ENCODE data around the gene USP48. TPM values are rescaled to one million over a fixed set of nuclear protein-coding genes. Genes with fewer than 3 reads are reported as not detected.
"Not testable (repeated sequence)": the region's sequence is repeated elsewhere in the genome, so short reads cannot be mapped to it uniquely, and the experiment has no call there.

The USP48 gene
- total RNA-seq, 1 donor from 2014 or later = 78.7 TPM

GRCh38 chr1:21775550-21775914, 7.4 kb downstream of the USP48 start:
- H3K9me3 Mint-ChIP-seq (ENCODE audit: unreplicated experiment) = no peaks in the 10 kb centered on the region
- TF ChIP-seq, protein P1, sequence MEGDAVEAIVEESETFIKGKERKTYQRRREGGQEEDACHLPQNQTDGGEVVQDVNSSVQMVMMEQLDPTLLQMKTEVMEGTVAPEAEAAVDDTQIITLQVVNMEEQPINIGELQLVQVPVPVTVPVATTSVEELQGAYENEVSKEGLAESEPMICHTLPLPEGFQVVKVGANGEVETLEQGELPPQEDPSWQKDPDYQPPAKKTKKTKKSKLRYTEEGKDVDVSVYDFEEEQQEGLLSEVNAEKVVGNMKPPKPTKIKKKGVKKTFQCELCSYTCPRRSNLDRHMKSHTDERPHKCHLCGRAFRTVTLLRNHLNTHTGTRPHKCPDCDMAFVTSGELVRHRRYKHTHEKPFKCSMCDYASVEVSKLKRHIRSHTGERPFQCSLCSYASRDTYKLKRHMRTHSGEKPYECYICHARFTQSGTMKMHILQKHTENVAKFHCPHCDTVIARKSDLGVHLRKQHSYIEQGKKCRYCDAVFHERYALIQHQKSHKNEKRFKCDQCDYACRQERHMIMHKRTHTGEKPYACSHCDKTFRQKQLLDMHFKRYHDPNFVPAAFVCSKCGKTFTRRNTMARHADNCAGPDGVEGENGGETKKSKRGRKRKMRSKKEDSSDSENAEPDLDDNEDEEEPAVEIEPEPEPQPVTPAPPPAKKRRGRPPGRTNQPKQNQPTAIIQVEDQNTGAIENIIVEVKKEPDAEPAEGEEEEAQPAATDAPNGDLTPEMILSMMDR (IDR thresholded peaks at IDR 0.05; ENCODE audit: partially characterized antibody, unreplicated experiment) = no peak
- peaks cover 2% of the 10 kb centered on the region for H3K27me3 Mint-ChIP-seq (ENCODE audit: unreplicated experiment)
- H3K4me3 Mint-ChIP-seq (ENCODE audit: unreplicated experiment) = no peak overlapping the region
- H3K4me1 Mint-ChIP-seq (ENCODE audit: low read depth, unreplicated experiment) = no peaks in the 10 kb centered on the region
- no peak overlapping the region for H3K27ac Mint-ChIP-seq (ENCODE audit: unreplicated experiment)
- no peak for DNase-seq
- no peaks in the 10 kb centered on the region for H3K36me3 Mint-ChIP-seq (ENCODE audit: unreplicated experiment)

DNA sequence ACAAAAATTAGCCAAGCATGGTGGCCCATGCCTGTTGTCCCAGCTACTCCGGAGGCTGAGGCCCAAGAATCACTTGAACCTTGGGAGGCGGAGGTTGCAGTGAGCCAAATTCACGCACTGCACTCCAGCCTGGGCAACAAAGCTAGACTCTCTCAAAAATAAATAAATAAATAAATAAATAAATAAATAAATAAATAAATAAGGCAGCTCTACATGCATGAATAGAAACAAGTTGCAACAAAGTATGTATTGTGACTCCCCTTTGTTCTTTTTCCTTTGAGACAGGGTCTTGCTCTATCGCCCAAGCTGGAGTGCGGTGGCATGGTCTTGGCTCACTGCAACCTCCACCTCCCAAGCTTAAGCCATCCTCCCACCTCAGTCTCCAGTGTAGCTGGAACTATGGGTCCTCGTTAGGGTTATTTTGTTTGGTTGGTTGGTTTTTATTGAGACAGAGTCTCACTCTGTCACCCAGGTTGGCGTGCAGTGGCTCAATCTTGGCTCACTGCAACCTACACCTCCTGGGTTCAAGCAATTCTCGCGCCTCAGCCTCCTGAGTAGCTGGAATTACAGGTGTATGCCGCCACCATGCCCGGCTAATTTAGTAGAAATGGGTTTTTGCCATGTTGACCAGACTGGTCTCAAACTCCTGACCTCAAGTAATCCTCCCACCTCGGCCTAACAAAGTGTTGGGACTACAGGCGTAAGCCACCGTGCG, 8.0 kb downstream of the USP48 start:
- Mint-ChIP-seq H3K4me1 (ENCODE audit: low read depth, unreplicated experiment) (no peaks in the 10 kb centered on the region), H3K27ac (ENCODE audit: unreplicated experiment) (no peak overlapping the region), H3K4me3 (ENCODE audit: unreplicated experiment) (no peak overlapping the region), H3K36me3 (ENCODE audit: unreplicated experiment) (no peaks in the 10 kb centered on the region), H3K9me3 (ENCODE audit: unreplicated experiment) (no peaks in the 10 kb centered on the region), H3K27me3 (ENCODE audit: unreplicated experiment) (peaks cover 2% of the 10 kb centered on the region)
- TF ChIP-seq, protein P1 (IDR thresholded peaks at IDR 0.05; ENCODE audit: partially characterized antibody, unreplicated experiment) = no peak
- no peak for DNase-seq

DNA sequence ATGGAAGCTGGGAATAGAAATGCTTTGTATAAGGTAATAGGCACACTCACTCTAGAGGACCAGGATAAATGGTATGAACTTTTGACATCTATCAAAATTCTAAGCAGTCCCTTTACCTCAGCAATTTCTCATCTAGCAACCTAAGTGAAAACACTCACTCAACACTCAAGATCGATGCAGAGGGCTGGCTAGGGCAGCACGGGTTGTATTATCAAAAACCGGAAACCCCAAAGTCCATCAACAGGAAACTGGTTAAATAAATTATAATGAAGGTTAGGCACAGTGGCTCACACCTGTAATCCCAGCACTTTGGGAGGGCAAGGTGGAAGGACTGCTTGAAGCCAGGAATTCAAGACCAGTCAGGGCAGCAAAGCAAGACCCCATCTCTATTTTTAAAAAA, 9.4 kb downstream of the USP48 start:
- no peak for DNase-seq
- Mint-ChIP-seq H3K4me3 (ENCODE audit: unreplicated experiment) (no peak overlapping the region), H3K27me3 (ENCODE audit: unreplicated experiment) (peaks cover 2% of the 10 kb centered on the region), H3K9me3 (ENCODE audit: unreplicated experiment) (no peaks in the 10 kb centered on the region), H3K27ac (ENCODE audit: unreplicated experiment) (no peak overlapping the region), H3K4me1 (ENCODE audit: low read depth, unreplicated experiment) (no peaks in the 10 kb centered on the region), H3K36me3 (ENCODE audit: unreplicated experiment) (no peaks in the 10 kb centered on the region)
- TF ChIP-seq, protein P1 (IDR thresholded peaks at IDR 0.05; ENCODE audit: partially characterized antibody, unreplicated experiment) = no peak

GRCh38 chr1:21771672-21772071, 11.3 kb downstream of the USP48 start:
- not testable (repeated sequence) for DNase-seq; H3K27ac Mint-ChIP-seq (ENCODE audit: unreplicated experiment); H3K27me3 Mint-ChIP-seq (ENCODE audit: unreplicated experiment); H3K4me3 Mint-ChIP-seq (ENCODE audit: unreplicated experiment); H3K9me3 Mint-ChIP-seq (ENCODE audit: unreplicated experiment); H3K4me1 Mint-ChIP-seq (ENCODE audit: low read depth, unreplicated experiment); H3K36me3 Mint-ChIP-seq (ENCODE audit: unreplicated experiment)

DNA sequence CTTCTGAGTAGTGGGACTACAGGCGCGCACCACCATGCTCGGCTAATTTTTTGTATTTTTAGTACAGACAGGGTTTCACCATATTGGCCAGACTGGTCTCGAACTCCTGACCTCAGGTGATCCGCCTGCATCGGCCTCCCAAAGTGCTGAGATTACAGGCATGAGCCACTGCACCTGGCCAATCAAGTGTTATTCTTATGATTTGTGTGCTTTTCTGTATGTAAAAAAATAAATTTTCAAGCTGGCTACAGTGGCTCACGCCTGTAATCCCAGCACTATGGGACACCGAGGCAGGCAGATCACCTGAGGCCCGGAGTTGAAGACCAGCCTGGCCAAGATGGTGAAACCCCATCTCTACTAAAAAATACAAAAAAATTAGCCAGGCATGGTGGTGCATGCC, 12.3 kb downstream of the USP48 start:
- H3K27me3 Mint-ChIP-seq (ENCODE audit: unreplicated experiment); H3K4me3 Mint-ChIP-seq (ENCODE audit: unreplicated experiment); H3K36me3 Mint-ChIP-seq (ENCODE audit: unreplicated experiment); H3K27ac Mint-ChIP-seq (ENCODE audit: unreplicated experiment); H3K9me3 Mint-ChIP-seq (ENCODE audit: unreplicated experiment); DNase-seq; H3K4me1 Mint-ChIP-seq (ENCODE audit: low read depth, unreplicated experiment): not testable (repeated sequence)

DNA sequence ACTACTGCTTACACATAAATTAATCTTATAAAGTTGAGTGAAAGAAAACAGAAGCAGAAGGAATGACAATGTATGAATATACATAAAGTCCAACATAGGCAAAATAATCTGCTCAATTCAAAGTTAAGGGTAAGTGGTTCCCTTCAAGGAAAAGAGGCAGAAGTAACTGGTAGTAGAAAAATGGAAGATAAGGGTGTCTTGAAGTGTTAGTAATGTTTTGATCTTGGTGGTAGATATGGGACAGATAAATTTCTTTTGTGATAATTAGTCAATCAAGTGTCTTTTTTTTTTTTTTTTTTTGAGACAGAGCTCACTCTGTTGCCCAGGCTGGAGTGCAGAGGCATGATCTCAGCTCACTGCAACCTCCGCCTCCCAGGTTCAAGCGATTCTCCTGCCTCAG, 12.7 kb downstream of the USP48 start:
- H3K4me1 Mint-ChIP-seq (ENCODE audit: low read depth, unreplicated experiment) = no peaks in the 10 kb centered on the region
- H3K9me3 Mint-ChIP-seq (ENCODE audit: unreplicated experiment) = no peaks in the 10 kb centered on the region
- no peak overlapping the region for H3K4me3 Mint-ChIP-seq (ENCODE audit: unreplicated experiment)
- TF ChIP-seq, protein P1 (IDR thresholded peaks at IDR 0.05; ENCODE audit: partially characterized antibody, unreplicated experiment) = no peak
- DNase-seq = no peak
- no peak overlapping the region for H3K27ac Mint-ChIP-seq (ENCODE audit: unreplicated experiment)
- H3K27me3 Mint-ChIP-seq (ENCODE audit: unreplicated experiment) = no peaks in the 10 kb centered on the region
- no peaks in the 10 kb centered on the region for H3K36me3 Mint-ChIP-seq (ENCODE audit: unreplicated experiment)

GRCh38 chr1:21767106-21767505, 15.8 kb downstream of the USP48 start:
- H3K27me3 Mint-ChIP-seq (ENCODE audit: unreplicated experiment); H3K4me1 Mint-ChIP-seq (ENCODE audit: low read depth, unreplicated experiment); H3K27ac Mint-ChIP-seq (ENCODE audit: unreplicated experiment); H3K9me3 Mint-ChIP-seq (ENCODE audit: unreplicated experiment); DNase-seq; H3K36me3 Mint-ChIP-seq (ENCODE audit: unreplicated experiment); H3K4me3 Mint-ChIP-seq (ENCODE audit: unreplicated experiment): not testable (repeated sequence)
